Panc1 (cell line): ENCODE results near the gene ADGRF5. TPM values are rescaled to one million over a fixed set of nuclear protein-coding genes. Genes with fewer than 3 reads are reported as not detected.

Experiments used
- ATAC-seq: fragments of 200-7000 bp; cut with Tn5 transposase; 2 replicates; pipeline ENCODE4 v1.9.1; 2020; ENCODE audit warnings: mild to moderate bottlenecking, moderate library complexity
- BruUV-seq: library from RNA; stranded (reverse); fragments of 400-500 nt; replicated peaks from 2 replicates; lab custom pipeline; 2021; lab: Mats Ljungman, UMichigan
- CTCF ChIA-PET: fragments of 300-600 bp; sonication (Branson Sonifier 250); formaldehyde crosslinking; loops from one replicate; lab custom pipeline; 2022; ENCODE audit warnings: antibody characterized with exemption; lab: Charles Lee
- POLR2A ChIA-PET: fragments of 300-600 bp; sonication (Branson Sonifier 250); formaldehyde crosslinking; loops from one replicate; lab custom pipeline; 2022; ENCODE audit warnings: antibody characterized with exemption; lab: Charles Lee
- DNase-seq: peaks from one replicate; pipeline ENCODE4 v3.0.0-alpha.2; 2010; ENCODE audit warnings: low read depth, low spot score
- H3K27ac ChIP-seq: 2 replicates; pipeline ENCODE4 v1.5.1; 2011; ENCODE audit warnings: mild to moderate bottlenecking, low read length, inconsistent platforms
- H3K27me3 ChIP-seq: fragments of 200-500 bp; sonication (Bioruptor generic); 2 replicates; pipeline ENCODE4 v1.6.0; 2014; ENCODE audit warnings: low read length, inconsistent platforms; ENCODE audit not compliant: control insufficient read depth, insufficient read depth
- H3K36me3 ChIP-seq: fragments of 200-500 bp; sonication (Bioruptor generic); 2 replicates; pipeline ENCODE4 v1.5.1; 2014; ENCODE audit warnings: inconsistent platforms, mild to moderate bottlenecking, low read length, moderate library complexity; ENCODE audit not compliant: control insufficient read depth, insufficient read depth
- H3K4me1 ChIP-seq: 2 replicates; pipeline ENCODE4 v1.5.1; 2011; ENCODE audit warnings: inconsistent platforms, mild to moderate bottlenecking, low read length, moderate library complexity; ENCODE audit not compliant: control insufficient read depth, insufficient read depth
- H3K4me3 ChIP-seq, 2 experiments: 2 replicates each; pipeline ENCODE4 v1.5.1; 2011 to 2012; ENCODE audit warnings: low read depth in 2 of 2, low read length in 2 of 2, mild to moderate bottlenecking in 2 of 2, inconsistent platforms in 1 of 2, moderate library complexity in 1 of 2
- H3K9me3 ChIP-seq: fragments of 200-500 bp; sonication (Bioruptor generic); 2 replicates; pipeline ENCODE4 v1.5.1; 2014; ENCODE audit warnings: low read depth, mild to moderate bottlenecking, inconsistent platforms, low read length, moderate library complexity; ENCODE audit not compliant: control insufficient read depth, insufficient read depth
- POLR2AphosphoS5 ChIP-seq: IDR thresholded peaks from 2 replicates; pipeline ENCODE4 v1.6.1; 2012; ENCODE audit warnings: mild to moderate bottlenecking, low read depth, low read length, moderate library complexity
- SIN3A ChIP-seq: IDR thresholded peaks from 2 replicates; pipeline ENCODE4 v1.6.1; 2012; ENCODE audit warnings: low read depth, mild to moderate bottlenecking, low read length, moderate library complexity, borderline replicate concordance; ENCODE audit not compliant: insufficient read depth
- TCF7L2 ChIP-seq: IDR thresholded peaks from 2 replicates; pipeline ENCODE4 v1.6.1; 2011; ENCODE audit warnings: mild to moderate bottlenecking, low read depth, low read length, inconsistent platforms
- in situ Hi-C: cut with HindIII; loops from 2 replicates; pipeline ENCODE4 v1.10.0; 2016; ENCODE audit warnings: low sequenced_read_pairs, low pct_unique_long_range_greater_than_20kb
- intact Hi-C: fragments of 100-400 bp; cut with micrococcal nuclease; formaldehyde crosslinking; loops from one replicate; pipeline ENCODE4 v1.10.0; 2022; ENCODE audit not compliant: unreplicated experiment
- total RNA-seq: library from RNA; stranded (reverse); gene quantifications from one replicate; pipeline ENCODE4 v1.2.1, GENCODE V29; 2021; ENCODE audit not compliant: unreplicated experiment
- TF ChIP-seq, protein P1 (sequence below), 2 experiments: IDR thresholded peaks; 2 replicates each; pipeline ENCODE4 v1.6.1; 2011 to 2012; ENCODE audit warnings: low read depth in 2 of 2, control low read depth in 1 of 2, low read length in 1 of 2, mild to moderate bottlenecking in 1 of 2, moderate library complexity in 1 of 2; ENCODE audit not compliant: insufficient read depth in 1 of 2
- TF ChIP-seq, protein P2 (sequence below): fragments of 450-650 bp; IDR thresholded peaks from 2 replicates; pipeline ENCODE4 v1.5.1; 2017; ENCODE audit warnings: mild to moderate bottlenecking

Gene ADGRF5
- total RNA-seq, 1 experiment from 2014 or later: 0.18 TPM

DNA sequence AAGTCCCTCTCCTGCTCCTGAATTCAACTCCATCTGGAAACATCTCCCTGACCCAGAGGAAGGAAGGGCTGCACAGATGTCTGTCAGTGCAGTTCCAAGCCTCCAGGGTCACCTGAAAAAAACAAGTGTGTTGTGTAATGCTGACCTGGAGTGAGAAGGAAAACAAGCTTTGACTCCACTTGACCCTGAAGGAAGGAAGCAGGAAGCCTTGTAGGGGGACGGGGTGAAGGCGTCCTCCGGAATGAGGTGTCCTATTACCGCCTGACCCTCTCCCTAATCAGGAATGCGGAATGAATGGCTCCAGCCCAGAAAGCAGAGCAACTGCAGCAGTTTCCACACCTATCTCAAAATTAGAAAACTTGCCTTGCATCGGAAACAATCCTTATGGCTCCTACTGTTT is 13.9 kb upstream of the ADGRF5 start:
- Histone ChIP-seq H3K27ac (no peak overlapping the region), H3K4me1 (peaks cover 3% of the 10 kb centered on the region; the same call in 1 of the 2 replicates), H3K4me3 (no peak overlapping the region), H3K9me3 (no peaks in the 10 kb centered on the region), H3K36me3 (no peaks in the 10 kb centered on the region; the same call in 1 of the 2 replicates), H3K27me3 (no peaks in the 10 kb centered on the region; the same call in 1 of the 2 replicates)
- ChIA-PET POLR2A (no interaction called here), CTCF (no interaction called here)
- no TSS peak for BruUV-seq
- TF ChIP-seq, protein P1, sequence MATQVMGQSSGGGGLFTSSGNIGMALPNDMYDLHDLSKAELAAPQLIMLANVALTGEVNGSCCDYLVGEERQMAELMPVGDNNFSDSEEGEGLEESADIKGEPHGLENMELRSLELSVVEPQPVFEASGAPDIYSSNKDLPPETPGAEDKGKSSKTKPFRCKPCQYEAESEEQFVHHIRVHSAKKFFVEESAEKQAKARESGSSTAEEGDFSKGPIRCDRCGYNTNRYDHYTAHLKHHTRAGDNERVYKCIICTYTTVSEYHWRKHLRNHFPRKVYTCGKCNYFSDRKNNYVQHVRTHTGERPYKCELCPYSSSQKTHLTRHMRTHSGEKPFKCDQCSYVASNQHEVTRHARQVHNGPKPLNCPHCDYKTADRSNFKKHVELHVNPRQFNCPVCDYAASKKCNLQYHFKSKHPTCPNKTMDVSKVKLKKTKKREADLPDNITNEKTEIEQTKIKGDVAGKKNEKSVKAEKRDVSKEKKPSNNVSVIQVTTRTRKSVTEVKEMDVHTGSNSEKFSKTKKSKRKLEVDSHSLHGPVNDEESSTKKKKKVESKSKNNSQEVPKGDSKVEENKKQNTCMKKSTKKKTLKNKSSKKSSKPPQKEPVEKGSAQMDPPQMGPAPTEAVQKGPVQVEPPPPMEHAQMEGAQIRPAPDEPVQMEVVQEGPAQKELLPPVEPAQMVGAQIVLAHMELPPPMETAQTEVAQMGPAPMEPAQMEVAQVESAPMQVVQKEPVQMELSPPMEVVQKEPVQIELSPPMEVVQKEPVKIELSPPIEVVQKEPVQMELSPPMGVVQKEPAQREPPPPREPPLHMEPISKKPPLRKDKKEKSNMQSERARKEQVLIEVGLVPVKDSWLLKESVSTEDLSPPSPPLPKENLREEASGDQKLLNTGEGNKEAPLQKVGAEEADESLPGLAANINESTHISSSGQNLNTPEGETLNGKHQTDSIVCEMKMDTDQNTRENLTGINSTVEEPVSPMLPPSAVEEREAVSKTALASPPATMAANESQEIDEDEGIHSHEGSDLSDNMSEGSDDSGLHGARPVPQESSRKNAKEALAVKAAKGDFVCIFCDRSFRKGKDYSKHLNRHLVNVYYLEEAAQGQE (IDR thresholded peaks at IDR 0.05; ENCODE audit: insufficient read depth in 1 of 2, low read depth in 2 of 2, low read length in 1 of 2): no peak
- TF ChIP-seq, protein P2, sequence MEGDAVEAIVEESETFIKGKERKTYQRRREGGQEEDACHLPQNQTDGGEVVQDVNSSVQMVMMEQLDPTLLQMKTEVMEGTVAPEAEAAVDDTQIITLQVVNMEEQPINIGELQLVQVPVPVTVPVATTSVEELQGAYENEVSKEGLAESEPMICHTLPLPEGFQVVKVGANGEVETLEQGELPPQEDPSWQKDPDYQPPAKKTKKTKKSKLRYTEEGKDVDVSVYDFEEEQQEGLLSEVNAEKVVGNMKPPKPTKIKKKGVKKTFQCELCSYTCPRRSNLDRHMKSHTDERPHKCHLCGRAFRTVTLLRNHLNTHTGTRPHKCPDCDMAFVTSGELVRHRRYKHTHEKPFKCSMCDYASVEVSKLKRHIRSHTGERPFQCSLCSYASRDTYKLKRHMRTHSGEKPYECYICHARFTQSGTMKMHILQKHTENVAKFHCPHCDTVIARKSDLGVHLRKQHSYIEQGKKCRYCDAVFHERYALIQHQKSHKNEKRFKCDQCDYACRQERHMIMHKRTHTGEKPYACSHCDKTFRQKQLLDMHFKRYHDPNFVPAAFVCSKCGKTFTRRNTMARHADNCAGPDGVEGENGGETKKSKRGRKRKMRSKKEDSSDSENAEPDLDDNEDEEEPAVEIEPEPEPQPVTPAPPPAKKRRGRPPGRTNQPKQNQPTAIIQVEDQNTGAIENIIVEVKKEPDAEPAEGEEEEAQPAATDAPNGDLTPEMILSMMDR: no peak
- no peak for TF ChIP-seq POLR2AphosphoS5
- TF ChIP-seq SIN3A: no peak
- TF ChIP-seq TCF7L2: no peak
- DNase-seq (no peak), ATAC-seq (no peak)
- in situ Hi-C loops (no loop called here), intact Hi-C loops (no loop called here)

DNA sequence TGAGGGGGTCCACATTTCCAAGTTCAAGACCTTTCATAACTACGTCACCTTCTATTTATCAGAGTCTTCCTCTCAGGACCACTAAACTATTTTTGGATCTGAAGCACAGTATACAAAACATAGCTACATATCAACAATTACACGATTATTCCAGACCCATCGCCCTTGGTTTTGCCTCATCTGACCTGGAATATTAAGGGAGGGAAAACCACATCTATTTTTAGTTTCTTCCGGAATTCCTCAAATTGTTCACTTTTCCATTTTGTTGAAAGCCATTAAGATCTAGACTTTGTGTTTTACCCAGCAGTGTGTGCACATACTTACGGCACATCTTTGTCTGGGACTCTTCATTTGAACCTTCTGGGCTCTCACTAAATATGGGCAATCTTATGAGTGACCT is 12.0 kb upstream of the ADGRF5 start:
- Histone ChIP-seq H3K4me3 (no peak overlapping the region), H3K27ac (no peak overlapping the region), H3K36me3 (no peaks in the 10 kb centered on the region), H3K27me3 (no peaks in the 10 kb centered on the region; the same call in 1 of the 2 replicates), H3K9me3 (no peaks in the 10 kb centered on the region), H3K4me1 (peaks cover 3% of the 10 kb centered on the region; the same call in 1 of the 2 replicates)
- no TSS peak for BruUV-seq
- POLR2A ChIA-PET: no interaction called here
- intact Hi-C loops (no loop called here), in situ Hi-C loops (no loop called here)
- ATAC-seq (no peak), DNase-seq (no peak)
- CTCF ChIA-PET: no interaction called here
- TF ChIP-seq POLR2AphosphoS5 (no peak), SIN3A (no peak), TCF7L2 (no peak)
- TF ChIP-seq, protein P2: no peak
- TF ChIP-seq, protein P1 (IDR thresholded peaks at IDR 0.05; ENCODE audit: insufficient read depth in 1 of 2, low read depth in 2 of 2, low read length in 1 of 2): no peak
